Adrenal gland (tissue), 12 donors: ENCODE results near the gene HSPB9. TPM values are rescaled to one million over a fixed set of nuclear protein-coding genes. Genes with fewer than 3 reads are reported as not detected.

Experiments used
- DNase-seq, 7 donors: peaks; one replicate each; pipeline ENCODE4 v3.0.0-alpha.2; 2019 to 2020
- H3K27ac ChIP-seq, 5 donors: fragments of 200-600 bp; sonication (generic) in 4 of 5; 1 replicate in 3 of 5; 2 replicates in 2 of 5; pipeline versions ENCODE4 v1.5.1 to v1.8.0; 2016 to 2020; ENCODE audit warnings: mild to moderate bottlenecking in 1 of 5
- H3K27me3 ChIP-seq: fragments of 200-600 bp; 2 replicates; pipeline ENCODE4 v1.8.0; 2021
- H3K36me3 ChIP-seq, 2 donors: fragments of 200-600 bp; replicated peaks in 1 of 2; 1 replicate in 1 of 2; 2 replicates in 1 of 2; pipeline versions ENCODE4 v1.5.1 to v1.8.0; 2018 to 2022
- H3K4me1 ChIP-seq, 2 donors: fragments of 200-600 bp; replicated peaks in 1 of 2; 1 replicate in 1 of 2; 2 replicates in 1 of 2; pipeline versions ENCODE4 v1.5.1 to v1.8.0; 2018 to 2021
- H3K4me3 ChIP-seq, 4 donors: fragments of 200-600 bp; sonication (generic) in 3 of 4; one replicate each; pipeline ENCODE4 v1.5.1; 2016 to 2018
- H3K9me3 ChIP-seq, 3 donors: fragments of 200-600 bp; sonication (generic) in 1 of 3; replicated peaks in 1 of 3; 1 replicate in 2 of 3; 2 replicates in 1 of 3; pipeline versions ENCODE4 v1.5.1 to v1.8.0; 2016 to 2021
- CTCF ChIP-seq, 6 experiments: fragments of 450-650 bp in 4 of 6; fragments of 200-600 bp in 2 of 6; sonication (generic) in 1 of 6; IDR thresholded peaks; 1 replicate in 5 of 6; 2 replicates in 1 of 6; pipeline versions ENCODE4 v1.5.1 to v1.8.0; 2016 to 2021; ENCODE audit warnings: antibody characterized with exemption in 6 of 6, mild to moderate bottlenecking in 2 of 6, moderate library complexity in 1 of 6
- POLR2A ChIP-seq, 2 donors: fragments of 450-650 bp; IDR thresholded peaks; one replicate each; pipeline ENCODE4 v1.6.1; 2017; ENCODE audit warnings: antibody characterized with exemption in 2 of 2, mild to moderate bottlenecking in 2 of 2, moderate library complexity in 1 of 2
- WGBS, 4 donors: extraction: QIAGEN DNeasy Blood & Tissue Kit in 2 of 4; methylation state at CpG; one replicate each; pipeline versions ENCODE4 v1.1.5 to v1.1.7; 2013 to 2017; 5-methylcytosine and 5-hydroxymethylcytosine counted together
- intact Hi-C, 2 donors: fragments of 100-400 bp; cut with DNase I; formaldehyde crosslinking; loops; one replicate each; pipeline versions ENCODE4 v1.14.1 to v1.15.0; 2022 to 2023
- polyA plus RNA-seq, 3 donors: library from polyadenylated mRNA; stranded (reverse); fragments of 200-250 nt in 2 of 3; fragments of 350-450 nt in 1 of 3; fragmentation: Illumina TruSeq in 1 of 3; extraction: RNeasy Lipid Tissue Mini Kit (QIAGEN cat#74804) in 1 of 3; gene quantifications; one replicate each; pipeline ENCODE4 v1.2.3, GENCODE V29; 2013 to 2014
- total RNA-seq, 9 donors: library from RNA; depleted of rRNA in 4 of 9; stranded (reverse); fragments of >200 nt in 4 of 9; fragments of 120-200 nt in 1 of 9; fragmentation: NEBNext Ultra II Directional in 1 of 9; extraction: Animal tissue kit (Norgen Biotek cat#: 25700) in 1 of 9; gene quantifications; one replicate each; pipeline versions ENCODE4 v1.1.0 to v1.2.4, GENCODE V29; 2013 to 2023
- donor health status: healthy with polysubstance abuse.
- donor health status: Bipolar disorder and iron deficiency.
- donor health status: DM: yes; HTN: yes; CAD: no.
- donor health status: DM: no; HTN: no; CAD: no.
- donor health status: DM: no; HTN: no; CAD: no.
- donor health status: DM: yes; HTN: yes; CAD: no.

HSPB9 gene
- total and polyA plus RNA-seq, 12 donors: 0.14 to 0.72 (median 0.20) TPM; not detected in 5

DNA sequence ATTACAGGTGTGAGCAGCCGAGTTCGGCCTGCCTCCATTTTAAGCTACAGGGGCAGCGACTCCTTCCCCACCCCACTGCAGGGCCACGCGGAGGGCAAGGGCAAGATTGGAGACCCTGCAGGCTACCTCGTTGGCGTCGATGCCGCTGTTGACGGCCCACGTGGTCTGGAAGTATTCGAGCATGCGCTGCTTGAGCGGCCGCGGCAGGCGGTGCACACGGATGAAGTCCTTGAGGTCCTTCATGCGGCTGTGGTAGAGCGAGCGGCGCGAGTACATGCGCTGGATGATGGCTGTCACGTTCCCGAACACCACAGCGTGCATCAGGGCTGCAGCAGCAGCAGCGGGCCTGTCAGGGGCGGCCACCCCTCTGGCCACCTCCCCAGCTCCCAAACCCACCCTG is 46.7 kb downstream of the HSPB9 start:
- Histone ChIP-seq H3K36me3 (no peaks in the 10 kb centered on the region), H3K4me3 (no peak overlapping the region), H3K27me3 (no peaks in the 10 kb centered on the region), H3K9me3 (no peaks in the 10 kb centered on the region), H3K4me1 (no peaks in the 10 kb centered on the region), H3K27ac (no peak overlapping the region)
- TF ChIP-seq CTCF (IDR thresholded peaks at IDR 0.05) (no peak), POLR2A (IDR thresholded peaks at IDR 0.05) (no peak)
- DNase-seq: no peak
- WGBS, 4 donors: 92 to 94% (median 94%) methylated on average over 14 to 29 of the region's 29 CpGs
- intact Hi-C loops: no loop called here

DNA sequence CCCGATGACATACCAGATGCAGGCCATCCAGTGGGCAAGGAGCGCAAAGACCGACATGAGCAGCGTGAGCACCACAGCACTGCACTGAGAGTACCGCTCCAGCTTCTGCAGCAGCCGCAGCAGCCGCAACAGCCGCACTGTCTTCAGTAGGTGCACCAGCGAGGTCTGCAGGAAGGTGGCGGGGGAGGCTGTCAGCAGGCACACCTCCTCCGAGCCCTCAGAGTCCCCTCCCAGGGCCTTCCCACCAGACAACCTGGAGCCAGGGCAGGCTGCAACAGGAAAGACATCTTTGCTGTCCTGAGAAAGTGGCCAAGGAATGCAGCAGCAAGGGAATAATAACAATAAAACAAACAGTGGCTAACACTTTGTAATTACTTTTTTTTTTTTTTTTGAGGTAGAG is 49.2 kb downstream of the HSPB9 start:
- no peak for DNase-seq
- H3K4me1 ChIP-seq: no peaks in the 10 kb centered on the region
- H3K9me3 ChIP-seq: no peaks in the 10 kb centered on the region
- H3K27me3 ChIP-seq: no peaks in the 10 kb centered on the region
- TF ChIP-seq CTCF (IDR thresholded peaks at IDR 0.05): no peak
- TF ChIP-seq POLR2A (IDR thresholded peaks at IDR 0.05): no peak
- H3K27ac ChIP-seq: no peak overlapping the region
- intact Hi-C loops: no loop called here
- 83 to 100% (median 85%) methylated on average over 2 to 11 of the region's 11 CpGs for WGBS, 4 donors
- no peak overlapping the region for H3K4me3 ChIP-seq
- H3K36me3 ChIP-seq: no peaks in the 10 kb centered on the region

Other genes starting within 250 kb of the HSPB9 start
- 100 to 1,000 TPM in 2 of 9 donors, 10 to 100 TPM in 7; 61.8 to 190 (median 74.4) TPM for gene ACLY, start 203.9 kb upstream of the HSPB9 start, total RNA-seq
- 100 to 1,000 TPM in 1 of 3 donors, 10 to 100 TPM in 2; 18.0 to 132 (median 22.7) TPM for gene ACLY, start 203.9 kb upstream of the HSPB9 start, polyA plus RNA-seq
- gene ODAD4, start 192.2 kb upstream of the HSPB9 start, total RNA-seq: 1 to 10 TPM in 1 of 9 donors, under 1 TPM in 7, not detected in 1; 0.39 to 1.4 (median 0.46) TPM
- gene ODAD4, start 192.2 kb upstream of the HSPB9 start, polyA plus RNA-seq: 1 to 10 TPM; 1.2 to 3.5 (median 1.3) TPM
- gene CNP, start 156.0 kb upstream of the HSPB9 start, total RNA-seq: 10 to 100 TPM; 28.8 to 78.5 (median 69.2) TPM
- 10 to 100 TPM; 27.9 to 44.6 (median 34.2) TPM for gene CNP, start 156.0 kb upstream of the HSPB9 start, polyA plus RNA-seq
- 10 to 100 TPM; 44.4 to 96.4 (median 66.2) TPM for gene DNAJC7, start 105.4 kb upstream of the HSPB9 start, total RNA-seq
- gene DNAJC7, start 105.4 kb upstream of the HSPB9 start, polyA plus RNA-seq: 100 to 1,000 TPM; 102 to 148 (median 134) TPM
- 10 to 100 TPM; 22.9 to 56.8 (median 27.5) TPM for gene NKIRAS2, start 102.7 kb upstream of the HSPB9 start, total RNA-seq
- 10 to 100 TPM; 23.1 to 31.9 (median 31.4) TPM for gene NKIRAS2, start 102.7 kb upstream of the HSPB9 start, polyA plus RNA-seq
- 1 to 10 TPM in 1 of 9 donors, under 1 TPM in 8; 0.14 to 1.1 (median 0.69) TPM for gene C17orf113, start 72.2 kb upstream of the HSPB9 start, total RNA-seq
- gene C17orf113, start 72.2 kb upstream of the HSPB9 start, polyA plus RNA-seq: under 1 TPM; 0.20 to 0.72 (median 0.34) TPM
- gene ZNF385C, start 24.3 kb upstream of the HSPB9 start, total RNA-seq: under 1 TPM in 3 of 9 donors, not detected in 6; 0.07 to 0.11 (median 0.11) TPM
- gene ZNF385C, start 24.3 kb upstream of the HSPB9 start, polyA plus RNA-seq: under 1 TPM; 0.11 to 0.16 (median 0.13) TPM
- gene DHX58, start 10.1 kb upstream of the HSPB9 start, total RNA-seq: 10 to 100 TPM; 17.9 to 40.8 (median 31.2) TPM
- 100 to 1,000 TPM in 1 of 3 donors, 10 to 100 TPM in 2; 16.3 to 117 (median 88.0) TPM for gene DHX58, start 10.1 kb upstream of the HSPB9 start, polyA plus RNA-seq
- 100 to 1,000 TPM in 1 of 9 donors, 10 to 100 TPM in 8; 16.0 to 136 (median 53.2) TPM for gene KAT2A, start 1.4 kb upstream of the HSPB9 start, total RNA-seq
- gene KAT2A, start 1.4 kb upstream of the HSPB9 start, polyA plus RNA-seq: 100 to 1,000 TPM in 2 of 3 donors, 10 to 100 TPM in 1; 23.7 to 671 (median 386) TPM
- 100 to 1,000 TPM in 8 of 9 donors, 10 to 100 TPM in 1; 96.9 to 216 (median 161) TPM for gene RAB5C, start 32.2 kb downstream of the HSPB9 start, total RNA-seq
- 100 to 1,000 TPM in 2 of 3 donors, 10 to 100 TPM in 1; 55.8 to 206 (median 115) TPM for gene RAB5C, start 32.2 kb downstream of the HSPB9 start, polyA plus RNA-seq
- gene KCNH4, start 58.3 kb downstream of the HSPB9 start, total RNA-seq: under 1 TPM in 7 of 9 donors, not detected in 2; 0.14 to 0.41 (median 0.19) TPM
- 1 to 10 TPM in 1 of 3 donors, under 1 TPM in 2; 0.13 to 1.0 (median 0.26) TPM for gene KCNH4, start 58.3 kb downstream of the HSPB9 start, polyA plus RNA-seq
- gene HCRT, start 62.6 kb downstream of the HSPB9 start, total RNA-seq: not detected
- gene HCRT, start 62.6 kb downstream of the HSPB9 start, polyA plus RNA-seq: not detected
- gene GHDC, start 71.7 kb downstream of the HSPB9 start, total RNA-seq: 100 to 1,000 TPM in 1 of 9 donors, 10 to 100 TPM in 8; 31.6 to 344 (median 71.1) TPM
- 10 to 100 TPM; 10.5 to 33.9 (median 30.4) TPM for gene GHDC, start 71.7 kb downstream of the HSPB9 start, polyA plus RNA-seq
- gene STAT5B, start 153.6 kb downstream of the HSPB9 start, total RNA-seq: 100 to 1,000 TPM in 6 of 9 donors, 10 to 100 TPM in 3; 30.3 to 128 (median 111) TPM
- gene STAT5B, start 153.6 kb downstream of the HSPB9 start, polyA plus RNA-seq: 10 to 100 TPM; 44.7 to 70.6 (median 58.1) TPM
- gene STAT5A, start 165.7 kb downstream of the HSPB9 start, total RNA-seq: 100 to 1,000 TPM in 4 of 9 donors, 10 to 100 TPM in 5; 12.0 to 169 (median 84.2) TPM
- 10 to 100 TPM; 22.6 to 51.4 (median 39.2) TPM for gene STAT5A, start 165.7 kb downstream of the HSPB9 start, polyA plus RNA-seq